T-helper 2 cell treated with Interferon-gamma antibody and Interleukin-4, amounts not matched to agents 100 ng/mL and 5 ng/mL, for 36 hours (primary cell): ENCODE results near the gene LUC7L3. TPM values are rescaled to one million over a fixed set of nuclear protein-coding genes. Genes with fewer than 3 reads are reported as not detected.
"Not testable (repeated sequence)": the region's sequence is repeated elsewhere in the genome, so short reads cannot be mapped to it uniquely, and the experiment has no call there.

Experiments
- intact Hi-C: fragments of 100-400 bp; cut with micrococcal nuclease; formaldehyde crosslinking; loops from one replicate; pipeline ENCODE4 v1.15.1; 2023
- total RNA-seq: library from RNA; stranded (reverse); gene quantifications from 2 replicates; pipeline ENCODE4 v1.2.3, GENCODE V29; 2022

Gene LUC7L3
- 110 and 114 TPM in 2 replicates for total RNA-seq

- intact Hi-C loops, result loop anchor here (1.0 kb wide), 1 partner anchor 12 kb away; the partner anchor contains the start of gene ANKRD40
Observed at GRCh38 chr17:50719144-50719923, at the start of gene LUC7L3. Gene LUC7L3, plus strand, starts transcription at chr17:50719603. Its CDS starts 130 bp downstream, at chr17:50719733.

- intact Hi-C loops, result no loop called here
Observed at GRCh38 chr17:50672071-50672470, 47.3 kb upstream of the LUC7L3 start.

GRCh38 chr17:50672831-50673551, 46.4 kb upstream of the LUC7L3 start:
- intact Hi-C loops, result no loop called here

GRCh38 chr17:50675190-50675589, 44.2 kb upstream of the LUC7L3 start:
- intact Hi-C loops, result no loop called here

- intact Hi-C loops, result no loop called here
Observed at GRCh38 chr17:50675627-50676026, 43.8 kb upstream of the LUC7L3 start.

GRCh38 chr17:50676065-50676975, 43.1 kb upstream of the LUC7L3 start:
- intact Hi-C loops, result no loop called here

- intact Hi-C loops, result no loop called here
Observed at GRCh38 chr17:50677851-50678375, 41.5 kb upstream of the LUC7L3 start.

- intact Hi-C loops, result no loop called here
Observed at GRCh38 chr17:50679008-50679544, 40.3 kb upstream of the LUC7L3 start.

- intact Hi-C loops, result no loop called here
Observed at GRCh38 chr17:50680126-50680525, 39.3 kb upstream of the LUC7L3 start.

GRCh38 chr17:50680543-50681262, 38.7 kb upstream of the LUC7L3 start:
- intact Hi-C loops, result not testable (repeated sequence)

GRCh38 chr17:50681263-50682200, 37.9 kb upstream of the LUC7L3 start:
- intact Hi-C loops, result no loop called here

GRCh38 chr17:50682441-50682840, 37.0 kb upstream of the LUC7L3 start:
- intact Hi-C loops, result no loop called here

- intact Hi-C loops, result no loop called here
Observed at GRCh38 chr17:50682938-50683337, 36.5 kb upstream of the LUC7L3 start.

- intact Hi-C loops, result no loop called here
Observed at GRCh38 chr17:50683434-50684287, 35.7 kb upstream of the LUC7L3 start.

GRCh38 chr17:50684288-50684611, 35.2 kb upstream of the LUC7L3 start:
- intact Hi-C loops, result no loop called here

GRCh38 chr17:50684612-50685333, 34.6 kb upstream of the LUC7L3 start:
- intact Hi-C loops, result no loop called here

GRCh38 chr17:50685334-50685665, 34.1 kb upstream of the LUC7L3 start:
- intact Hi-C loops, result no loop called here
